Stimulated activated CD8-positive, alpha-beta memory T cell treated with anti-CD3 and anti-CD28 coated beads, Interleukin-4, amount 100 ng/mL, for 4 hours (primary cell): ENCODE results near the gene TPSD1.

Experiments
- DNase-seq, 2 donors: peaks; one replicate each; pipeline ENCODE4 v3.0.0-alpha.2; 2020; ENCODE audit warnings: low read depth in 2 of 2, low spot score in 1 of 2

The TPSD1 gene

GRCh38 chr16:1297018-1297696 is 41.3 kb downstream of the TPSD1 start:
- no peak for DNase-seq

DNA sequence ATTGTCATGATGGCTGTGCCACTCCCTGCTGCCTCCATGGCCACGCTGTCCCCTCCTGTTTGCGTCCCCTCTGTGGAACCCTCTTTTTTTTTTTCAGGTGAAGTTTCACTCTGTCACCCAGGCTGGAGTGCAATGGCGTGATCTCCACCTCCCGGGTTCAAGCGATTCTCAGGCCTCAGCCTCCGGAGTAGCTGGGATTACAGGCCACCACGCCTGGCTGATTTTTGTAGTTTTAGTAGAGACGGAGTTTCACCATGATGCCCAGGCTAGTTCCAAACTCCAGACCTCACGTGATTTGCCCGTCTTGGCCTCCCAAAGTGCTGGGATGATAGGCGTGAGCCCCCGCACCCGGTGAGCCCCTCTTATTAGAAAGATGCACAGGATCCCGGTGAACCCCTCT is 42.5 kb downstream of the TPSD1 start:
- DNase-seq, result no peak

DNA sequence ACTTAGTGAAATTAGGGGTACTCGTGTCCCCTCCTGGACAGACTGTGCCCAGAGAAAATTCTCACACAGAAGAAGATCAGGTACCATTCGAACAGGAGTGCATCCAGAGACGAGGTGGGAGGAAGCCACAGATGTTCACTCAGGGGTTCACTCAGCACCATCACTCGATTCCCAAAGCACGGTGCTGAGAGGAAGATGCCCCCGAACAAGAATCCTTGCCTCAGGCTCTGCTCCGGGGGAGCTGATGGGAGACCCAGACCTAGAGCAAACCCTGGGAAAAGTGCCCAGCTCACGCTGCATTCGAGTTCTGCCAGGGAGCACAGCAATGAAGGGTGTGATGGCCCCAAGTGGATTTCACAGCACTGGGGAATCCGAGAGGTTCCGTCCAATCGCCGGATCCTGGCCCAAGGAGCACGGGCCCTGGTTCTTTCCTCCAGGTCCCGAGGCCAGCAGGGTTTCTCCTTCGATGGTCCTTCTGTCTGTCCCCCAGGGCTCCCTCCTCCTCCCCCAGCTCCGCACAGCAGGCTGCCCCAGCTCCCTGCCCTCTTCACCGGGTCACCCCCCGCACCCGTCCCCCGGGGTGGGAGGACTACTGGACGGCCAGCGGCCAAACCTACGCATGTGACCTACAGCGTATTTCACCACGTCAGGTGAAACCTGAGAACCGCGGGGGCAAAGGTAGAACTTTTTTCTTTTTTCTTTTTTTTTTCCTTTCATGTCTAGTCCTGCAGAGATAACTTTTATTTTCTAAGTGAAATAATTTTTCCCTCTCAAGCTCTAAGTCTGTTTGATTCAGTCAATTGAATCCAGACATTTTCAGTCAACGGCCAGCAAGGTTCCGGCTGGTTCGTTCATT is 43.4 kb downstream of the TPSD1 start:
- no peak for DNase-seq

GRCh38 chr16:1299868-1300203 is 44.0 kb downstream of the TPSD1 start:
- no peak for DNase-seq

DNA sequence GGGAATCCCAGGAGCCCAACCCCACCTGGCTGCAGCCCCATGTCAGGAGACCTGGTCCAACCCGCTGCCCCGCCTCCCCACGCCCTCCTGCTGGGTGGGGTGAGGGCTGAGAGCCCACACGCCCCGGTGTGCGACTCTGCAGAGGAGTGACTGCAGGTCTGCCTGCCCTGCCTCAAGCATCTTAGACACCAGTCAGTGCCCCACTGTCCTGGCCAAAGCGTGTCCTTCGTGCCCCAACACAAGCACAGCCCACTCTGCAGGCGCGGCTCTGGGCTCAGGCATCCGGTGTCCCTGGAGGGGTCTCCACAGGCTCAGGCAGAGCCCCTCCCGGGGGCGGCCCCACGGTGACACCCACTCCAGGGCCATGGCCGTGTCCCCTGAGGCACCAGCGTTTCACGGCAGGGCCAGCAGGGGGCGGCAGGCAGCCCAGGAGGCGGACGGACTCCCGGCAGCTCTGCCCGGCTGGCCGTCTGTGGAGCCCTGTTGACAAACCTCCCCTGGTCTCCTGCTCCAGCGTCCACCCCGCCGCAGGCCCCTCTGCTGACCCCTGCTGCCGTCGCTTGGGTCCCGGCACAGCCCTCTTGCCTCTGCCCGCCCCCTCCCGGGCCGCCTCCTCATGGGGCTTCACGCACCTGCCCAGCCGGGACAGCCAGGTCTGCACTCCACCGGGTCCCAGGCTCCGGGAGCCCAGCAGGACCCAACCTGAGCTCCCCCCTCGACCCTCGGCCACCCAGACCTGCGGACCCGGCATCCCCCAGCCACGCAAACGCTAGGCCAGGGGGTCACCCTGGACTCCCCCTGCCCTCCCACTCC is 45.0 kb downstream of the TPSD1 start:
- peak; percentile 40 to 43 for DNase-seq

GRCh38 chr16:1301562-1301961 is 45.7 kb downstream of the TPSD1 start:
- DNase-seq, result no peak

- no peak for DNase-seq
These were observed 50.0 kb downstream of the TPSD1 start for GRCh38 chr16:1305823-1306222.

DNA sequence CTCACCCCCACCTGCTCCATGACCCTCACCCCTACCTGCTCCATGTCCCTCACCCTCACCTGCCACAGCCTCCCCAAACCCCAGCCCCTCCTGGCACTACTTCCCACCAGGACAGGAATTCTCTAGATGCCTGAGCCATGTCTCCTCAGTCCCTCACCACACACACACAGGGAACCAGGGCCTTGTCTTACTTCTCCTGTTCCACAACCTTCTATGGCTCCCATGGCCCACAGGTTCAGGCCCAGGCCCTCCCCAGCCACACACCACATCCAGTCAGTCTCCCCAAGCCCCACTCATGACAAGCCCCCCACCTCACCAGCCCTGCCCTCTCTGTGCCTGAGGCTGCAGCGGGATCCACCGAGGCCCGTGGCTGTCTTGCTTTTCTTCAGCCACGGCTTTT is 50.5 kb downstream of the TPSD1 start:
- DNase-seq, result no peak

- DNase-seq, result no peak
These were observed 52.4 kb downstream of the TPSD1 start for GRCh38 chr16:1308036-1308976.
